NCI-H510A (cell line): ENCODE results near the gene ZIC3.
"Not testable (repeated sequence)": the region's sequence is repeated elsewhere in the genome, so short reads cannot be mapped to it uniquely, and the experiment has no call there.

Experiments used
- DNase-seq: peaks from one replicate; lab custom pipeline; 2025; lab: John Stamatoyannopoulos, UW

Gene ZIC3

GRCh38 chrX:137565921-137566745 is at the start of gene ZIC3:
ZIC3 (plus strand) TSS chrX:137566127; CDS start chrX:137566692, 565 bp downstream.
- DNase-seq, result no peak

- no peak for DNase-seq
Observed at GRCh38 chrX:137519459-137519858, 46.5 kb upstream of the ZIC3 start.

DNA sequence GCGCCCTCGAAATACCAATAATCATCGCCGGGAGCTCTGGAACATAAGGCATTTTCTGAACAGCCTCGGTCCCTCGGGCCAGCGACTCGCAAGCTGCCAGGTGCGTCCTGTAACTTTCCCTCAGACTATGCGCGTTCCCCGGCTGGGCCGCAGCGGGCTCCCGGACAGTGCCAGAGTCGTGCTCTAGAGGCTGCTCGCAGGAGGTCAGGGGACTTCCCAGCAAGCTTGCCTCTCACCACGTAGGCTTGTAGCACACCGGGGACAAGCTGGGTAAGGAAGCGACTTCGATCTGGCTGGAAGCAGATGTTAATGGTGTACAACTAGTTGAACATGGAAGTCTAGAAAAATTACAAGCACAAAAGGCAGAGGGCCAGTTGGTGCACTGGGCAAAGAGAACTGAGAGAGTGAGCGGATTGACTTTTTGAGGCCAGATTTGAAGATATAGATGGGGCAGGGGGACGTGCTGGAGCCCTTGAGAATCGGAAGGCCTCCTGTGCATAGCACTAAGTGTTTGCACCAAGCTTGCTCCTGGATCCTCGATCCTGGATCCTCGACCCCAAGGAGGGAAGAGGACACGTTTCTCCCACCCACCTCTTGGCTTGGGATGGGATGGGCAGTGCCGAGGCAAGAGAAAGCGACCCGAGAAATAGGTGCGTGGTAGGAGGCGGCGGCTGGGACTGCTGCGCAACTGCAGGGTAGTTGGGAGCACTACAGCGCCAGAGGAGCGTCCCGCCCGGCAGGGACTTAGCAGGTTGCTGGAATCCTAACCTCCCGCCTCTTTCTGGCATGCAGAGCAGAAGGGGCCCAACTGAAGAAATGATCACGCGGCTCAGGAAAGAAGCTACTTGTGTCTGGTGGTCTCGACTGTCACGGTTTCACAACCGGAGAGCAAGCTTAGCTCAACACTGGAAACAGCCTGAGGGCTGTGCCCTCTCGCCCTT is 19.9 kb upstream of the ZIC3 start:
- no peak for DNase-seq

- no peak for DNase-seq
Observed at GRCh38 chrX:137547291-137547690, 18.6 kb upstream of the ZIC3 start.

GRCh38 chrX:137548261-137548660 is 17.7 kb upstream of the ZIC3 start:
- no peak for DNase-seq

- DNase-seq, result no peak
Observed at GRCh38 chrX:137549073-137549472, 16.9 kb upstream of the ZIC3 start.

DNA sequence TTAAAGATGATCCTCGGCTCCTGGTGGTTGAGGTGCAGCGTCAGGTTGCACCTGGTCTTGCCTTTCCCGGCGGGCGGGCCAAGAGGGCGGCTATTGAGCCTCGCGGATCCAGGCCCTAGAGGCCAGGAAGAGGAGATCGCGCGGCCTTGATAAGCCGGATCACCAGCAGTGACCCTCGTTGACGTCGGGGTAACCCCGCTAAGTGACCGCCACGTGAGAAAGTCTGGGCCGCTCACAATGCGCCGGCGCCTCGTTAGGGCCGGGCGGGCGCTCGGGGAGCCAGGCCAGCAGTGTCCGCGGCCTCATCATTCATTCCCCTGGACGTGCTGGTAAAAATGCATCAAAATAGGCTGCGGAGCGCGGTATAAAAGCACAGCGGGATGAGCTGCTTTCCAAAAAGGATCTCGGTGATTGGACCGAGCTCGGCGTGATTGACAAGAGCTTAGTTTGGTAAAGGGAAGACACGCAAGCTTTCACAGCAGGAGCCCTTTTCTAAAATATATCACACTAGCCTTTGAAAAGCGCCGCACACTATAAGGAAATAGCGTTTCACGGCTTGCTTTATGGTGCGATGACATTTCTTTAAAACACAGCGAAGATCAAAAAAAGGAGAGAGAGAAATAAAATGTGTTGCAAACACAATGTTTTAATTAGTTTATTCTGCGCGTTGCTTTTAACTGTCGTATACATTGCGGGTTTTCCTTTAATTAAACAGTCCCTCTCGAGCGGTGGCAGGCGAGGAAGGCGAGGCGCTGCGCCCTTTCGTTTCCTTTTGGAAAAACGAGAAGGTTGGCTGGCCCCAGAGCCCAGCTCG is 15.9 kb upstream of the ZIC3 start:
- no peak for DNase-seq

- no peak for DNase-seq
Observed at GRCh38 chrX:137550665-137551261, 15.2 kb upstream of the ZIC3 start.

DNA sequence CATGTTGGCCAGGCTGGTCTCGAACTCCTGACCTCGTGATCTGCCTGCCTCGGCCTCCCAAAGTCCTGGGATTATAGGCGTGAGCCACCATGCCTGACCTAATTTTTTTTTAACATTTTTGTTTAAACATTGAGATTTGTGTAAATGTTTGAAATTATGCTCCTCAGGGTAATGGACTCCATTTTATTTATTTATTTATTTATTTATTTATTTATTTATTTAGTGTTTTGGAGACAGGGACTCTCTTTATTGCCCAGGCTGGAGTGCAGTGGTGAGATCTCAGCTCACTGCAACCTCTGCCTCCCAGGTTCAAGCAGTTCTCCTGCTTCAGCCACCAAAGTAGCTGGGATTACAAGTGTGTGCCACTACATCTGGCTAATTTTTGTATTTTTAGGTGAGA is 13.8 kb upstream of the ZIC3 start:
- not testable (repeated sequence) for DNase-seq

DNA sequence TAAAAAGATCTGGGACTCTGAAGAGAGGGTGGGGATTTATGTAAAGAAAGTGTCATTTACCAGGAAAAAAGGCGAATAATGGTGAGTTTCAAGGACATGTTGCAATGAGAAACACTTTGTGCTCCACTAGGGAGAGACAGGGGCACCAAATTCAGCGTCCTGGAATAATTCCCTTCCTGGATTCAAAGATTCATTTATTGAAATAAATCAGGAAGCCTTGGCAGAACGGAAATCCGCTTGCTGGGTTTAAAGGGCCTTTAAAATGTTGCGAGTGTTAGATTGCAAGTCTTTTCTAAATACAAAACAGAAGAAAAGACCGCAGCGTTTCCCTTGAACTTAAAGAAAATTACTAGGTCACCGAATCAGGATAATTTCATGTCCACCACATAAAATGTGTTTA is 3.8 kb upstream of the ZIC3 start:
- DNase-seq, result no peak

GRCh38 chrX:137563681-137564651 is 2.0 kb upstream of the ZIC3 start:
- DNase-seq, result no peak

GRCh38 chrX:137565318-137565904 is 516 bp upstream of the ZIC3 start:
- DNase-seq, result no peak

- no peak for DNase-seq
Observed at GRCh38 chrX:137566746-137567679, 1.1 kb downstream of the ZIC3 start.

- no peak for DNase-seq
Observed at GRCh38 chrX:137567682-137568232, 1.8 kb downstream of the ZIC3 start.

DNA sequence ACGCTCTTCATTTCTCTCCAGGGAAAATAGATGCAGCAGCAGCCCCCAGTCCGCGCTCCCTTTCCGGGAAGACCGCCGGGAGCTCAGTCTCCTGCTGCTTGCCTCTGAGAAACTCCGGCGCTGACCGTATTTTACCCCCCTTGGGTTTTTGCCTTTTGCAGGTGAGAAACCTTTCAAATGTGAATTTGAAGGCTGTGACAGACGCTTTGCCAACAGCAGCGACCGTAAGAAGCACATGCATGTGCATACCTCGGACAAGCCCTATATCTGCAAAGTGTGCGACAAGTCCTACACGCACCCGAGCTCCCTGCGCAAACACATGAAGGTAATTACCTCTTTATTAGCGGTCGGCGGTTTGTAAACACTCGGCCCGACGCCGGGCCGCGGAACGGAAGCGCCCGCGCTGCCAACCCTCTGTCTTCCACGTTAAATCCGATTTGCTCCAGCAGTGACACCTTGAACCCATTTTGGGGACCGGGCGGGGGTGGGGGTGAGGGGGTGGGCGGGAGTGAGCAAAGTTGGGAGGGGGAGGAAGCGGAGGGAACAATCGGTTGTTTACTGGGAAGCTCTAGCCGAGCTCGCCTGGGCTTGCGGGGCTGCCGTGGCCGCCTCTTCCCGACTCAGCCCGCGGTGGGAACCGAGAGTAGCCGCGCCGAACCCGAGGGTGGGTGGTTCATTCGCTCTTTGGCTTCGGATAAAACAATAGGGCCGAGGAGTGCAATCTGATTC is 3.0 kb downstream of the ZIC3 start:
- DNase-seq, result no peak

DNA sequence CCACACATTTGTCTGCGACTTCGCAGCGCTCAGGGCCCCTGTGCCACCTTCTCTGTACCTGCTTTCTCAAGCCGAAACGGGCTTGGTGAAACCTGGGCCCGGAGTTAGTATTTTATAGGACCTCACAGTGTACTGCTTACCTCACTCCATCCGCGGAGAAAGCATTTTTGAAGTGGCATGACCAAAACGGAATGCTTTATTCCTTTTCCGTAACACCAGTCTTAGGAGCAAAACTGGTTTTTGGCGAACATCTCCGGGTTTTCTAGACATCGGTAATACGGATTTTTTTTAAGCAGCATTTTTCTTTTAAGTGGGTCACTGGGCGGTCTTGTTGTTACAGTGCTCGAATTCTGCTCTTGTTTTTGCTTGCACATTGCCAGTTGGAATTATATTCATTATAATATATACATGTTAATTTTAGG is 3.6 kb downstream of the ZIC3 start:
- no peak for DNase-seq

DNA sequence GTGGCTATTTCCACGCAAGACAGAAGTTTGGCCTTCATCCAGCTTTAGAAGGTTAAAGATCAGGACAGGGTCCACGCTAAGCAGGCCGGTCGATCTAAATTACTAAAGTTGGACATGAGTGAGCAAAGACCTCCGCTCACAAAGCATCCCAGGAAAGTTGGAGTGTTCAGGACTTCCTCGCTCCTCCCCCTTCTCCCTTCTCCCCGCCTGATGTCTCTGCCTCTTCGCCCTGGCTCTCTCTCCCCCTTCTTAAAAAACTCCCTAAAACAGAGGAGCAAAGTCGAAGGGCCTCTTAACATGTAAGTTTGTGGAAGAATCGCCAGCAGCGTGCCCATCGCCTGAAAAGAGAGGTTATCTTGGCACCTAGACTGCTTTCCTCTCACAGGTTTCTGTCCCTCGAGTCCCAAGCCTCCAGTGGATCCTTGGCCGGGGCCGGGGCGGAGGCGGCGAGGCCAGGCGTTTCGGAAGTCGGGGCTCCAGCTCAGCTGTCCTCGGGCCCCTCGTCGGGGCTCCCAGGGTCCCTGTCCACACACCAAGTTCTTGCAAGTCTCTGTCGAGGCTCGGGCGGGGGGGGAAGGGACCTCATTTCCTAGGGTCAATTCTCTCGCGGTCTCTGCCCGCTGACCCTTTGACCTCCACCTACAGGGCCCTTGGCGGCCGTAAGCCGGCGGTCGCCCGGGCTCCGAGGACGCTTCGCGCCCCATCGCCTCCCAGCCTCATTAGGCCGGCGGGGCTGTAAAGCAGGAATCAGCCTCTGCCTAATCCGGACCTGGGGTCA is 7.6 kb downstream of the ZIC3 start:
- DNase-seq, result no peak
